Heart left ventricle (tissue), 16 donors: ENCODE data around the gene PTMS. TPM values are rescaled to one million over a fixed set of nuclear protein-coding genes. Genes with fewer than 3 reads are reported as not detected.
"Not testable (repeated sequence)": the region's sequence is repeated elsewhere in the genome, so short reads cannot be mapped to it uniquely, and the experiment has no call there.

Source experiments
- ATAC-seq, 4 donors: fragments of 200-7000 bp; cut with Tn5 transposase; one replicate each; pipeline ENCODE4 v1.9.1; 2020 to 2022; ENCODE audit warnings: moderate library complexity in 4 of 4, mild to moderate bottlenecking in 3 of 4, moderate number of reproducible peaks in 1 of 4
- DNase-seq, 5 donors: peaks; one replicate each; pipeline ENCODE4 v3.0.0-alpha.2; 2020
- H3K27ac ChIP-seq, 12 donors: fragments of 200-600 bp; sonication (generic) in 4 of 12; one replicate each; pipeline versions ENCODE4 v1.5.0 to v1.8.0; 2016 to 2022; ENCODE audit warnings: mild to moderate bottlenecking in 2 of 12
- H3K27me3 ChIP-seq, 9 donors: fragments of 200-600 bp; sonication (generic) in 2 of 9; one replicate each; pipeline versions ENCODE4 v1.5.1 to v1.8.0; 2016 to 2022; ENCODE audit warnings: mild to moderate bottlenecking in 3 of 9
- H3K36me3 ChIP-seq, 9 donors: fragments of 200-600 bp; sonication (generic) in 2 of 9; one replicate each; pipeline versions ENCODE4 v1.5.0 to v1.8.0; 2018 to 2022; ENCODE audit warnings: mild to moderate bottlenecking in 2 of 9
- H3K4me1 ChIP-seq, 12 donors: fragments of 200-600 bp; sonication (generic) in 4 of 12; one replicate each; pipeline versions ENCODE4 v1.5.0 to v1.8.0; 2016 to 2022; ENCODE audit warnings: mild to moderate bottlenecking in 3 of 12
- H3K4me3 ChIP-seq, 12 donors: fragments of 200-600 bp; sonication (generic) in 4 of 12; one replicate each; pipeline versions ENCODE4 v1.5.0 to v1.8.0; 2017 to 2022; ENCODE audit warnings: mild to moderate bottlenecking in 9 of 12, moderate library complexity in 4 of 12
- H3K9me3 ChIP-seq, 12 donors: fragments of 200-600 bp; sonication (generic) in 4 of 12; one replicate each; pipeline versions ENCODE4 v1.5.0 to v1.8.0; 2016 to 2022; ENCODE audit warnings: mild to moderate bottlenecking in 1 of 12
- POLR2A ChIP-seq, 2 donors: fragments of 450-650 bp; IDR thresholded peaks; one replicate each; pipeline ENCODE4 v1.6.1; 2017; ENCODE audit warnings: antibody characterized with exemption in 2 of 2, mild to moderate bottlenecking in 2 of 2, moderate library complexity in 2 of 2
- WGBS, 4 donors: extraction: QIAGEN DNeasy Blood & Tissue Kit in 2 of 4; methylation state at CpG; one replicate each; pipeline versions ENCODE4 v1.1.5 to v1.1.7; 2013 to 2018; 5-methylcytosine and 5-hydroxymethylcytosine counted together
- intact Hi-C, 10 donors: fragments of 100-400 bp; cut with DNase I; formaldehyde crosslinking; loops; one replicate each; pipeline versions ENCODE4 v1.11.1 to v1.14.2; 2022
- polyA plus RNA-seq, 2 donors: library from polyadenylated mRNA; stranded (reverse); fragments of 200-250 nt; gene quantifications; one replicate each; pipeline ENCODE4 v1.2.3, GENCODE V29; 2013
- total RNA-seq, 9 donors: library from RNA; depleted of rRNA in 2 of 9; stranded (reverse); fragments of >200 nt in 2 of 9; fragmentation: NEBNext Ultra II Directional in 3 of 9; extraction: Animal tissue kit (Norgen Biotek cat#: 25700) in 3 of 9; gene quantifications; one replicate each; pipeline versions ENCODE4 v1.1.0 to v1.2.4, GENCODE V29; 2016 to 2023
- TF ChIP-seq, protein P1 (sequence below), 12 donors: fragments of 200-600 bp; sonication (generic) in 4 of 12; IDR thresholded peaks; one replicate each; pipeline versions ENCODE4 v1.5.0 to v1.8.0; 2018 to 2022; ENCODE audit warnings: antibody characterized with exemption in 12 of 12, mild to moderate bottlenecking in 5 of 12
- donor health status: ischemic (EF 13 %, LVEDD 7.1; RV severe dilation, severe dysfunction).
- donor health status: healthy with polysubstance abuse.
- donor health status: DM: no; HTN: yes; CAD: no.
- donor health status: DM: no; HTN: no; CAD: no.
- donor health status: ischemic (EF 25% LVEDD 6.9; RV normal size, moderate dysfunction).
- donor health status: ischemic (EF 25% LVEDD 5.7; RV mildly dilated, moderate dysfunction).
- donor health status: healthy.
- donor health status: DM: yes; HTN: yes; CAD: no.
- donor health status: ischemic (EF 35%, LVEDD 5.7; RV mildly dilated, moderate dysfunction).
- donor health status: nonischemic (EF 11% LVEDD 7.7; RV severe dilation, severe dysfunction).
- donor health status: DM: yes; HTN: yes; CAD: no.
- donor health status: PGD.
- donor health status: ischemic (EF 29% LVEDD 5.4; RV normal size, mild dysfunction).
- donor health status: nonischemic (EF 23%, LVEDD 6.1; RV moderate dilation, normal function).

The PTMS gene
- total and polyA plus RNA-seq, 11 donors = 72.9 to 331 (median 138) TPM

DNA sequence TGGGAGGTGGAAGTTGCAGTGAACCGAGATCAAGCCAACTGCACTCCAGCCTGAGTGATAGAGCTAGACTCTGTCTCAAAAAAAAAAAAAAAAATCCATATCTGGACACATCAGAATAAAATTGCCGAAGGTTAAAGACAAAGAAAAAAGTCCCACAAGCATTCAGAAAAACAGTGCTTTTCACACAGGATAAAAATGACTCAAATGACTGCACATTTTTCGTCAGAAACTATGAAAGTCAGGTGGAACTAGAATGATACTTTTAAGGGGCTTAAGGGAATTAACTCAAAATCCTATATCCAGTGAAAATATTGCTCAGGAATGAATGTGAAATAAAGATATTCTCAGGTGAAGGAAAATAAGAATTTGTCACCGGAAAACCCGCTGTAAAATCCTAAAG, 29.4 kb upstream of the PTMS start:
- H3K36me3 ChIP-seq = peaks cover 0 to 26% (median 12%) of the 10 kb centered on the region in 9 donors
- H3K4me1 ChIP-seq = peaks cover 0 to 12% (median 0%) of the 10 kb centered on the region in 12 donors
- no peak overlapping the region for H3K4me3 ChIP-seq
- no peak for DNase-seq
- intact Hi-C loops = loop anchor here in 7 of 10 donors (1.0 to 5.0 kb wide), 4 partner anchors 41 to 91 kb away; partner anchors contain the start of genes P3H3 (in 5 of the 7) and GPR162 (in 1 of the 7)
- WGBS, 4 donors = 94 to 99% (median 94%) methylated on average over 5 of the region's 5 CpGs
- ATAC-seq = no peak
- H3K9me3 ChIP-seq = no peaks in the 10 kb centered on the region
- H3K27ac ChIP-seq = peak overlapping the region in 1 of 12 donors; percentile 54
- no peak for TF ChIP-seq POLR2A (IDR thresholded peaks at IDR 0.05)
- TF ChIP-seq, protein P1, sequence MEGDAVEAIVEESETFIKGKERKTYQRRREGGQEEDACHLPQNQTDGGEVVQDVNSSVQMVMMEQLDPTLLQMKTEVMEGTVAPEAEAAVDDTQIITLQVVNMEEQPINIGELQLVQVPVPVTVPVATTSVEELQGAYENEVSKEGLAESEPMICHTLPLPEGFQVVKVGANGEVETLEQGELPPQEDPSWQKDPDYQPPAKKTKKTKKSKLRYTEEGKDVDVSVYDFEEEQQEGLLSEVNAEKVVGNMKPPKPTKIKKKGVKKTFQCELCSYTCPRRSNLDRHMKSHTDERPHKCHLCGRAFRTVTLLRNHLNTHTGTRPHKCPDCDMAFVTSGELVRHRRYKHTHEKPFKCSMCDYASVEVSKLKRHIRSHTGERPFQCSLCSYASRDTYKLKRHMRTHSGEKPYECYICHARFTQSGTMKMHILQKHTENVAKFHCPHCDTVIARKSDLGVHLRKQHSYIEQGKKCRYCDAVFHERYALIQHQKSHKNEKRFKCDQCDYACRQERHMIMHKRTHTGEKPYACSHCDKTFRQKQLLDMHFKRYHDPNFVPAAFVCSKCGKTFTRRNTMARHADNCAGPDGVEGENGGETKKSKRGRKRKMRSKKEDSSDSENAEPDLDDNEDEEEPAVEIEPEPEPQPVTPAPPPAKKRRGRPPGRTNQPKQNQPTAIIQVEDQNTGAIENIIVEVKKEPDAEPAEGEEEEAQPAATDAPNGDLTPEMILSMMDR (IDR thresholded peaks at IDR 0.05) = no peak
- H3K27me3 ChIP-seq = no peaks in the 10 kb centered on the region

- 76 to 86% (median 80%) methylated on average over 12 of the region's 12 CpGs for WGBS, 4 donors
- H3K4me1 ChIP-seq = peaks cover 0 to 14% (median 4%) of the 10 kb centered on the region in 12 donors
- intact Hi-C loops, H3K27me3 ChIP-seq, ATAC-seq, H3K36me3 ChIP-seq, H3K27ac ChIP-seq, H3K9me3 ChIP-seq, DNase-seq, H3K4me3 ChIP-seq: not testable (repeated sequence)
Observed at GRCh38 chr12:6742080-6742479, 24.1 kb upstream of the PTMS start.

DNA sequence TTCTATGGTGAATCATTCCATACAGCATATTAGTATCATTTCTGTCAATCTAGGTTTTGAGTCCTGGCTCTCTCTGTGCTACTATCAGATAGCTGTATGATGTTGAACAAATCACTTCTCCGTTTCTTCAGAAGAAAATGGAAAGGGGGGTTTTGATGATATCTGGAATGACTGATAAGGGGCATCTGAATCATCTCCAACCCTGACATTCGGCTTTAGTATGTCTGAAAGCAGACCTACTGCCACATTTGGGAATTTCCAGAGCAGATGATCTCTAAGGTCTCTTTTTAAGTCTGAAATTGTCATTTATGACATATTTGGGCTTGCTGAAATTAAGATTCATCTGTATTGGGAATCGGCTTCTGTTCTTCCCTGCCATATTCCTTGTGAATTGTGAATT, 23.3 kb upstream of the PTMS start:
- H3K4me3 ChIP-seq = no peak overlapping the region
- no peaks in the 10 kb centered on the region for H3K27me3 ChIP-seq
- H3K4me1 ChIP-seq = peaks cover 0 to 14% (median 4%) of the 10 kb centered on the region in 12 donors
- DNase-seq (no peak), ATAC-seq (no peak)
- intact Hi-C loops = no loop called here
- WGBS, 4 donors = 88 to 96% (median 91%) methylated on average over 3 of the region's 3 CpGs
- TF ChIP-seq, protein P1 (IDR thresholded peaks at IDR 0.05) = no peak
- TF ChIP-seq POLR2A (IDR thresholded peaks at IDR 0.05) = no peak
- H3K36me3 ChIP-seq = peaks cover 0 to 16% (median 12%) of the 10 kb centered on the region in 9 donors
- H3K27ac ChIP-seq = no peak overlapping the region
- H3K9me3 ChIP-seq = no peaks in the 10 kb centered on the region

- peaks cover 0 to 14% (median 4%) of the 10 kb centered on the region in 12 donors for H3K4me1 ChIP-seq
- 77 to 81% (median 79%) methylated on average over 7 of the region's 7 CpGs for WGBS, 4 donors
Observed at GRCh38 chr12:6743300-6743699, 22.9 kb upstream of the PTMS start.

DNA sequence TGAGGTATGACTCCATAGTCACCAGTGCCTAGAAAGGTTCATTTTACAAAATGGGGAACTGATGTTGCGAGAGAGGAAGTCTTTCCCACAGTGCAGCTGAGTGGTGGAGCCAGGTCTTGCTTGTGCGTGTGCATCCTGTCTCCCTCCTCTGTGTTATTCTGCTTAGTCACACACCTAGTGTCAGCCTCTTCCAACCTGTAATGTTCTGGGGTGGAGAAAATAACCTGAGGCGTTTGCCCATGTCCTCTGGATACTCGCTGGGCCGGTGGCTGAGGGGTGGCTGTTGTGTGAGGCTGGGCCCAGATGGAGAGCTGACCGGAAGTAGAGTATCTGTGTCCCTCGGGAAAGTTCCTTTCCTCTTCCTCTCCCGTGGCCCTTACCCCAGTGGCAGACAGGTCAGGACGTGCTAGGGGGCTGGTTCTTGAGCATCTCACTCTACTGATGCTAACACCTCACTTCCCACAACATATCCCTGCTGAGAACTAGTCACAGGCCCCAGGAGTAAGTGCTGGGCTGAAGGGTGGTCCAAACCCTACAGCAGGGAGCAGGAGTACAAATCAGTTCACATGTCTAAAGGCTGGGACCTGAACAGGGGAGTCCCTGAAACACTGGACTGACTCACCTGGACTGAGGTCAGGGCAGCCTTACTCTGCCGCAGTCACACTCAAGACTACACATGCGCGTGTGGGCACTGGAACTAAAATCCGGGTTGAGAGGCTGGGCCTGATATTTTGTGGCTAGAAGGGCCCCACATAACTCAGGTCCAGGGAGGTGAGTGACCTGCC, 20.2 kb upstream of the PTMS start:
- peaks cover 0 to 47% (median 43%) of the 10 kb centered on the region in 9 donors for H3K36me3 ChIP-seq
- TF ChIP-seq, protein P1 (IDR thresholded peaks at IDR 0.05) = no peak
- TF ChIP-seq POLR2A (IDR thresholded peaks at IDR 0.05) = no peak

More at GRCh38 chr12:6743300-6743699, 22.9 kb upstream of the PTMS start:
- ATAC-seq, intact Hi-C loops, H3K27ac ChIP-seq, H3K27me3 ChIP-seq, H3K9me3 ChIP-seq, H3K4me3 ChIP-seq: not testable (repeated sequence)
- DNase-seq = peak in 1 of 5 donors; percentile 4
- H3K36me3 ChIP-seq = peaks cover 0 to 21% (median 17%) of the 10 kb centered on the region in 9 donors

More for the DNA sequence above, 20.2 kb upstream of the PTMS start:
- WGBS, 4 donors = 53 to 61% (median 56%) methylated on average over 12 to 13 of the region's 13 CpGs
- H3K9me3 ChIP-seq = no peaks in the 10 kb centered on the region
- H3K27ac ChIP-seq = peak overlapping the region in 8 of 12 donors; percentile 4 to 69 (median 44)
- H3K27me3 ChIP-seq = no peaks in the 10 kb centered on the region
- DNase-seq (peak in 1 of 5 donors; percentile 31), ATAC-seq (peak in 3 of 4 donors; percentile 28 to 68 (median 58))
- H3K4me1 ChIP-seq = peaks cover 0 to 14% (median 4%) of the 10 kb centered on the region in 12 donors
- H3K4me3 ChIP-seq = no peak overlapping the region
- intact Hi-C loops = no loop called here
